GM04504 (cell line): ENCODE results near the gene ADGRD2.

ENCODE experiments used
- DNase-seq: peaks from one replicate; pipeline ENCODE4 v3.0.0-alpha.2; 2012; ENCODE audit warnings: low read depth

The ADGRD2 gene

GRCh38 chr9:124498499-124499146, 48.4 kb downstream of the ADGRD2 start:
- DNase-seq: no peak

- no peak for DNase-seq
Observed at GRCh38 chr9:124499216-124499615, 49.0 kb downstream of the ADGRD2 start.

GRCh38 chr9:124500028-124500795, 50.0 kb downstream of the ADGRD2 start:
- DNase-seq: no peak

GRCh38 chr9:124500796-124501611, 50.8 kb downstream of the ADGRD2 start:
- no peak for DNase-seq

GRCh38 chr9:124501771-124502320, 51.6 kb downstream of the ADGRD2 start:
- no peak for DNase-seq

GRCh38 chr9:124502711-124503702, 52.8 kb downstream of the ADGRD2 start:
- DNase-seq: no peak

- DNase-seq: no peak
Observed at GRCh38 chr9:124503713-124504529, 53.7 kb downstream of the ADGRD2 start.

GRCh38 chr9:124504530-124505005, 54.3 kb downstream of the ADGRD2 start:
- DNase-seq: no peak

- DNase-seq: no peak
Observed at GRCh38 chr9:124505006-124505900, 55.0 kb downstream of the ADGRD2 start.

GRCh38 chr9:124505901-124506346, 55.7 kb downstream of the ADGRD2 start:
- no peak for DNase-seq

- DNase-seq: no peak
Observed at GRCh38 chr9:124506433-124506832, 56.2 kb downstream of the ADGRD2 start.

- no peak for DNase-seq
Observed at GRCh38 chr9:124506931-124507879, 57.0 kb downstream of the ADGRD2 start, which contains the start of gene NR5A1. NR5A1 (minus strand) TSS chr9:124507399; CDS start chr9:124503395, 4,004 bp downstream.

GRCh38 chr9:124507880-124508423, 57.7 kb downstream of the ADGRD2 start:
- DNase-seq: no peak

GRCh38 chr9:124510650-124511425, 60.6 kb downstream of the ADGRD2 start:
- no peak for DNase-seq

GRCh38 chr9:124511426-124511840, 61.2 kb downstream of the ADGRD2 start:
- no peak for DNase-seq
